MM.1S (cell line): ENCODE data around the gene ECI2.

Experiments used
- EZH2 ChIP-seq: fragments of 300-600 bp; sonication (generic); optimal IDR thresholded peaks from 2 replicates; pipeline ENCODE3; 2017; ENCODE audit warnings: low read depth, mild to moderate bottlenecking, antibody characterized with exemption, low read length, mixed read lengths
- EZH2phosphoT487 ChIP-seq: fragments of 300-600 bp; sonication (generic); IDR thresholded peaks from 2 replicates; pipeline ENCODE4 v1.6.1; 2018; ENCODE audit warnings: antibody characterized with exemption, low read length
- TF ChIP-seq, protein P1 (sequence below): fragments of 300-600 bp; sonication (generic); IDR thresholded peaks from 2 replicates; pipeline ENCODE4 v1.5.1; 2016; ENCODE audit warnings: antibody characterized with exemption, low read length, mixed read lengths

DNA sequence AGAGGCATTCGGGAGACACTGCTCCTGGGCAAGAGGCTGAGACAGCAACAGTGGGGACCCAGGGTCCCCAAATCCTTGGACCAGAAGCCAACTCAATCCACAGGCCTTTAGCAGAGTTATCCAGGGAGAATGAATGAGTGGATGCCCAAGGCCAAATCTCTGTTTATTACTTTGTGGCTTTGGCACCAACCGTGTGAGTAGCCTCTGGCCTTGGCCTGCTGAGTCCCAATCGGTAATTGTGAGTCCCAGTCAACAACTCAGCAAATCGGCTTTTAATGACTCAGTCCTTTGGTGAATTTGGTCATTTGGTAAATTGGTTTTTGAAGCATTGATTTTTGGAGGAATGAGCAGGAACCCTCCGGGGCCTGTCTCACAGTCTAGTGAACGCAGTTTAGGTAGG lies 29.1 kb upstream of the ECI2 start:
- TF ChIP-seq, protein P1, sequence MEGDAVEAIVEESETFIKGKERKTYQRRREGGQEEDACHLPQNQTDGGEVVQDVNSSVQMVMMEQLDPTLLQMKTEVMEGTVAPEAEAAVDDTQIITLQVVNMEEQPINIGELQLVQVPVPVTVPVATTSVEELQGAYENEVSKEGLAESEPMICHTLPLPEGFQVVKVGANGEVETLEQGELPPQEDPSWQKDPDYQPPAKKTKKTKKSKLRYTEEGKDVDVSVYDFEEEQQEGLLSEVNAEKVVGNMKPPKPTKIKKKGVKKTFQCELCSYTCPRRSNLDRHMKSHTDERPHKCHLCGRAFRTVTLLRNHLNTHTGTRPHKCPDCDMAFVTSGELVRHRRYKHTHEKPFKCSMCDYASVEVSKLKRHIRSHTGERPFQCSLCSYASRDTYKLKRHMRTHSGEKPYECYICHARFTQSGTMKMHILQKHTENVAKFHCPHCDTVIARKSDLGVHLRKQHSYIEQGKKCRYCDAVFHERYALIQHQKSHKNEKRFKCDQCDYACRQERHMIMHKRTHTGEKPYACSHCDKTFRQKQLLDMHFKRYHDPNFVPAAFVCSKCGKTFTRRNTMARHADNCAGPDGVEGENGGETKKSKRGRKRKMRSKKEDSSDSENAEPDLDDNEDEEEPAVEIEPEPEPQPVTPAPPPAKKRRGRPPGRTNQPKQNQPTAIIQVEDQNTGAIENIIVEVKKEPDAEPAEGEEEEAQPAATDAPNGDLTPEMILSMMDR: no peak
- TF ChIP-seq EZH2: no peak
- TF ChIP-seq EZH2phosphoT487: no peak
